ENCODE results near the gene FSD2.

GRCh38 chr15:82778755-82779154, 27.1 kb downstream of the FSD2 start:
- no peak for TF ChIP-seq CTCF (conservative IDR thresholded peaks at IDR 0.05; ENCODE audit: low read depth, low read length)
- no peak for TF ChIP-seq EZH2 (IDR thresholded peaks at IDR 0.05; ENCODE audit: low read length, unreplicated experiment)
- no peak for TF ChIP-seq EZH2phosphoT487 (IDR thresholded peaks at IDR 0.05; ENCODE audit: borderline replicate concordance, low read length)

Measured in PC-3 (cell line).